K562 (cell line): Measurements from ENCODE around the gene CLCN2. TPM values are rescaled to one million over a fixed set of nuclear protein-coding genes. Genes with fewer than 3 reads are reported as not detected.

Source experiments
- CHD1 ChIP-seq: fragments of 200-600 bp; sonication (generic); IDR thresholded peaks from one replicate; pipeline ENCODE4 v1.6.1; 2012; ENCODE audit warnings: mild to moderate bottlenecking, moderate library complexity, low read length, inconsistent platforms
- CHD2 ChIP-seq: IDR thresholded peaks from 2 replicates; pipeline ENCODE4 v1.6.1; 2011; ENCODE audit warnings: low read depth, low read length
- GTF2A2 ChIP-seq: IDR thresholded peaks from 2 replicates; pipeline ENCODE4 v1.6.1; 2016; ENCODE audit warnings: mild to moderate bottlenecking, missing genetic modification characterization, missing compliant biosample characterization
- HDAC8 ChIP-seq: fragments of 450-650 bp; IDR thresholded peaks from 2 replicates; pipeline ENCODE4 v1.6.1; 2016; ENCODE audit warnings: mild to moderate bottlenecking, missing genetic modification characterization, moderate library complexity, missing compliant biosample characterization
- HDGF ChIP-seq: fragments of 450-650 bp; IDR thresholded peaks from 2 replicates; pipeline ENCODE4 v1.6.1; 2016
- NKRF ChIP-seq: fragments of 450-650 bp; IDR thresholded peaks from 2 replicates; pipeline ENCODE4 v1.6.1; 2016; ENCODE audit warnings: borderline replicate concordance
- NUFIP1 ChIP-seq: fragments of 450-650 bp; IDR thresholded peaks from 2 replicates; pipeline ENCODE4 v1.6.1; 2018; ENCODE audit not compliant: partially characterized antibody
- SRSF9 ChIP-seq: fragments of 200-400 bp; formaldehyde crosslinking; IDR thresholded peaks from 2 replicates; pipeline ENCODE4 v1.6.1; 2017; ENCODE audit warnings: low read depth, low read length, borderline replicate concordance
- TBP ChIP-seq: optimal IDR thresholded peaks from 2 replicates; pipeline ENCODE3; 2011; ENCODE audit warnings: low read depth, low read length, improper control_type of control experiment
- ZNF77 ChIP-seq: fragments of 250-450 bp; sonication (Bioruptor Pico); IDR thresholded peaks from 2 replicates; pipeline ENCODE4 v1.5.0; 2020
- ZZZ3 ChIP-seq: fragments of 450-650 bp; IDR thresholded peaks from 2 replicates; pipeline ENCODE4 v1.6.1; 2016; ENCODE audit warnings: antibody characterized with exemption, mild to moderate bottlenecking, moderate library complexity
- polyA plus RNA-seq, 8 experiments: library from polyadenylated mRNA; depleted of rRNA in 4 of 8; stranded (reverse) in 5 of 8; unstranded in 3 of 8; fragments of >200 nt; fragmentation: Nextera tagmentation in 2 of 8; fragmentation: Illumina TruSeq in 1 of 8; extraction: Ambion mirVana in 2 of 8; extraction: Trizol in 1 of 8; gene quantifications; 2 replicates each; pipeline versions ENCODE4 v1.2.1 to v1.2.3, GENCODE V29; 2011 to 2014; ENCODE audit warnings: inconsistent platforms in 1 of 8, missing spikeins in 1 of 8
- total RNA-seq, 7 experiments: library from RNA; depleted of rRNA in 6 of 7; stranded (reverse); fragments of >200 nt in 6 of 7; fragmentation: Illumina TruSeq in 2 of 7; extraction: Trizol in 2 of 7; gene quantifications; 2 replicates each; pipeline versions ENCODE4 v1.2.1 to v1.2.3, GENCODE V29; 2011 to 2021; ENCODE audit warnings: low replicate concordance in 1 of 7
- TF ChIP-seq, protein P1 (sequence below): fragments of 250-450 bp; sonication (Bioruptor Pico); IDR thresholded peaks from 2 replicates; pipeline ENCODE4 v1.4.0; 2020; ENCODE audit warnings: mild to moderate bottlenecking
- TF ChIP-seq, protein P2 (sequence below), 2 experiments: fragments of 450-650 bp; conservative IDR thresholded peaks; 2 replicates each; pipeline ENCODE4 v1.6.1; 2017; ENCODE audit warnings: mild to moderate bottlenecking in 2 of 2, moderate library complexity in 2 of 2
- TF ChIP-seq, protein P3 (sequence below): sonication (generic); formaldehyde crosslinking; IDR thresholded peaks from 2 replicates; pipeline ENCODE4 v1.8.1; 2023; ENCODE audit warnings: mild to moderate bottlenecking, missing genetic modification reagents
- TF ChIP-seq, protein P4 (sequence below), 3 experiments: fragments of 200-800 bp in 1 of 3; fragments of 250-450 bp in 1 of 3; fragments of 450-650 bp in 1 of 3; sonication (Bioruptor Pico) in 1 of 3; sonication (Bioruptor generic) in 1 of 3; formaldehyde crosslinking in 1 of 3; IDR thresholded peaks; 2 replicates each; pipeline versions ENCODE4 v1.6.1 to v1.8.0; 2016 to 2022; ENCODE audit warnings: mild to moderate bottlenecking in 2 of 3, missing genetic modification characterization in 2 of 3, missing compliant biosample characterization in 1 of 3, moderate library complexity in 1 of 3

CLCN2 gene
- total and polyA plus RNA-seq, 9 of the 15 experiments (the other 6 are each of a cell fraction or from before 2014, with no cell fraction given) = 0.10 to 14.0 (median 6.9) TPM

DNA sequence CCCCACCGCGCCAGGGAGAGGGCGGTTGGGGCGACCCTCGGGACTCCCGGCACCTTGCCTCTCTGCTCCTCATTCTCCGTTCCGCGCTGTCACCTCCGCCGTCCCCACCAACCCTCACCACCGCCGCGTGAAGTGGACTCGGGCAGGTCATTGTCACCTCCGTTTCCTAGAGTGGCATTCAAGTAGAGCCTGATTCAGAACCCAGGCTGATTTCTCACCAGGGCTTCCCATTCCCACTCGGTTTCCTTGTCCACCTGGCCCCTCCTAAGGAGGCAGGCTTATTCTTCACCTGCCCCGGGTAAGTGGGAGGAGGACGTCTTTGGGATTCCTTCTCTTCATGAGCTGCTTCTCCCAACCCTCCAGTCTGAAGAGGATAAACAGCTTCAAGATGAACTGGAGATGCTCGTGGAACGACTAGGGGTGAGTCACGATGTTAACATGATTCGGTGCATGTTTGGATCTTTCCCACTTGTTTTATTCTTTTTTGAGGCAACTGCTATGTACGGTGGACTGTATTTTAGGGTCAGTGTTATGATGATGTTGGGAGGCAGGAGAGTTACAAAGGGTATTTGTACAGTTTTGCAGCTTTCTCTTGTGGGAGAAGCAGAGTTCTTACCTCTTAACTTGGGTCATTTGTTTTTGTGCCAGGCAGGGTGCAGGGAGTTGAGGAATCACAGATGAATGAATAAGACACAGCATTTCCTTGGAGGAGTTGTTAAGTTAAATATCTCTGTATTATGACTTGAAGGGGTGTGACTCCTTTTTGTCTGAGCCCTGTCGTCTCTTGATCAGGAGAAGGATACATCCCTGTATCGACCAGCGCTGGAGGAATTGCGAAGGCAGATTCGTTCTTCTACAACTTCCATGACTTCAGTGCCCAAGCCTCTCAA is 61.7 kb downstream of the CLCN2 start (continued):
- TF ChIP-seq, protein P1, sequence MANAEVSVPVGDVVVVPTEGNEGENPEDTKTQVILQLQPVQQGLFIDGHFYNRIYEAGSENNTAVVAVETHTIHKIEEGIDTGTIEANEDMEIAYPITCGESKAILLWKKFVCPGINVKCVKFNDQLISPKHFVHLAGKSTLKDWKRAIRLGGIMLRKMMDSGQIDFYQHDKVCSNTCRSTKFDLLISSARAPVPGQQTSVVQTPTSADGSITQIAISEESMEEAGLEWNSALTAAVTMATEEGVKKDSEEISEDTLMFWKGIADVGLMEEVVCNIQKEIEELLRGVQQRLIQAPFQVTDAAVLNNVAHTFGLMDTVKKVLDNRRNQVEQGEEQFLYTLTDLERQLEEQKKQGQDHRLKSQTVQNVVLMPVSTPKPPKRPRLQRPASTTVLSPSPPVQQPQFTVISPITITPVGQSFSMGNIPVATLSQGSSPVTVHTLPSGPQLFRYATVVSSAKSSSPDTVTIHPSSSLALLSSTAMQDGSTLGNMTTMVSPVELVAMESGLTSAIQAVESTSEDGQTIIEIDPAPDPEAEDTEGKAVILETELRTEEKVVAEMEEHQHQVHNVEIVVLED = no peak
- TF ChIP-seq, protein P2, sequence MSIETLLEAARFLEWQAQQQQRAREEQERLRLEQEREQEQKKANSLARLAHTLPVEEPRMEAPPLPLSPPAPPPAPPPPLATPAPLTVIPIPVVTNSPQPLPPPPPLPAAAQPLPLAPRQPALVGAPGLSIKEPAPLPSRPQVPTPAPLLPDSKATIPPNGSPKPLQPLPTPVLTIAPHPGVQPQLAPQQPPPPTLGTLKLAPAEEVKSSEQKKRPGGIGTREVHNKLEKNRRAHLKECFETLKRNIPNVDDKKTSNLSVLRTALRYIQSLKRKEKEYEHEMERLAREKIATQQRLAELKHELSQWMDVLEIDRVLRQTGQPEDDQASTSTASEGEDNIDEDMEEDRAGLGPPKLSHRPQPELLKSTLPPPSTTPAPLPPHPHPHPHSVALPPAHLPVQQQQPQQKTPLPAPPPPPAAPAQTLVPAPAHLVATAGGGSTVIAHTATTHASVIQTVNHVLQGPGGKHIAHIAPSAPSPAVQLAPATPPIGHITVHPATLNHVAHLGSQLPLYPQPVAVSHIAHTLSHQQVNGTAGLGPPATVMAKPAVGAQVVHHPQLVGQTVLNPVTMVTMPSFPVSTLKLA (conservative IDR thresholded peaks at IDR 0.05) = 0 out of 4 replicates have a peak, but pooled peaks of 1 of the 2 experiments have one; percentile 3
- TF ChIP-seq ZNF77 (CRISPR knock-in tag) (no peak), HDGF (no peak), GTF2A2 (tag) (no peak), TBP (no peak), SRSF9 (no peak), ZZZ3 (no peak), NKRF (peak; percentile 76), HDAC8 (tag) (no peak), NUFIP1 (no peak), CHD2 (no peak), CHD1 (no peak)
- TF ChIP-seq, protein P3, sequence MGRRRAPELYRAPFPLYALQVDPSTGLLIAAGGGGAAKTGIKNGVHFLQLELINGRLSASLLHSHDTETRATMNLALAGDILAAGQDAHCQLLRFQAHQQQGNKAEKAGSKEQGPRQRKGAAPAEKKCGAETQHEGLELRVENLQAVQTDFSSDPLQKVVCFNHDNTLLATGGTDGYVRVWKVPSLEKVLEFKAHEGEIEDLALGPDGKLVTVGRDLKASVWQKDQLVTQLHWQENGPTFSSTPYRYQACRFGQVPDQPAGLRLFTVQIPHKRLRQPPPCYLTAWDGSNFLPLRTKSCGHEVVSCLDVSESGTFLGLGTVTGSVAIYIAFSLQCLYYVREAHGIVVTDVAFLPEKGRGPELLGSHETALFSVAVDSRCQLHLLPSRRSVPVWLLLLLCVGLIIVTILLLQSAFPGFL (CRISPR knock-in tag) = no peak
- TF ChIP-seq, protein P4, sequence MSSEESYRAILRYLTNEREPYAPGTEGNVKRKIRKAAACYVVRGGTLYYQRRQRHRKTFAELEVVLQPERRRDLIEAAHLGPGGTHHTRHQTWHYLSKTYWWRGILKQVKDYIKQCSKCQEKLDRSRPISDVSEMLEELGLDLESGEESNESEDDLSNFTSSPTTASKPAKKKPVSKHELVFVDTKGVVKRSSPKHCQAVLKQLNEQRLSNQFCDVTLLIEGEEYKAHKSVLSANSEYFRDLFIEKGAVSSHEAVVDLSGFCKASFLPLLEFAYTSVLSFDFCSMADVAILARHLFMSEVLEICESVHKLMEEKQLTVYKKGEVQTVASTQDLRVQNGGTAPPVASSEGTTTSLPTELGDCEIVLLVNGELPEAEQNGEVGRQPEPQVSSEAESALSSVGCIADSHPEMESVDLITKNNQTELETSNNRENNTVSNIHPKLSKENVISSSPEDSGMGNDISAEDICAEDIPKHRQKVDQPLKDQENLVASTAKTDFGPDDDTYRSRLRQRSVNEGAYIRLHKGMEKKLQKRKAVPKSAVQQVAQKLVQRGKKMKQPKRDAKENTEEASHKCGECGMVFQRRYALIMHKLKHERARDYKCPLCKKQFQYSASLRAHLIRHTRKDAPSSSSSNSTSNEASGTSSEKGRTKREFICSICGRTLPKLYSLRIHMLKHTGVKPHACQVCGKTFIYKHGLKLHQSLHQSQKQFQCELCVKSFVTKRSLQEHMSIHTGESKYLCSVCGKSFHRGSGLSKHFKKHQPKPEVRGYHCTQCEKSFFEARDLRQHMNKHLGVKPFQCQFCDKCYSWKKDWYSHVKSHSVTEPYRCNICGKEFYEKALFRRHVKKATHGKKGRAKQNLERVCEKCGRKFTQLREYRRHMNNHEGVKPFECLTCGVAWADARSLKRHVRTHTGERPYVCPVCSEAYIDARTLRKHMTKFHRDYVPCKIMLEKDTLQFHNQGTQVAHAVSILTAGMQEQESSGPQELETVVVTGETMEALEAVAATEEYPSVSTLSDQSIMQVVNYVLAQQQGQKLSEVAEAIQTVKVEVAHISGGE (CRISPR knock-in tag; IDR thresholded peaks at IDR 0.05) = no peak
